Uterus (tissue), 4 donors: ENCODE data around the gene AGMO. TPM values are rescaled to one million over a fixed set of nuclear protein-coding genes. Genes with fewer than 3 reads are reported as not detected.
"Not testable (repeated sequence)": the region's sequence is repeated elsewhere in the genome, so short reads cannot be mapped to it uniquely, and the experiment has no call there.

Experiments used
- DNase-seq, 2 donors: peaks; one replicate each; pipeline ENCODE4 v3.0.0-alpha.2; 2019 to 2020
- H3K27ac ChIP-seq, 2 donors: fragments of 200-600 bp; sonication (generic); 1 replicate in 1 of 2; 2 replicates in 1 of 2; pipeline ENCODE4 v1.5.1; 2016 to 2018
- H3K27me3 ChIP-seq, 2 donors: fragments of 200-600 bp; sonication (generic); one replicate each; pipeline ENCODE4 v1.5.1; 2018 to 2019; ENCODE audit warnings: control low read depth in 1 of 2
- H3K36me3 ChIP-seq, 2 donors: fragments of 200-600 bp; sonication (generic); one replicate each; pipeline ENCODE4 v1.5.1; 2019; ENCODE audit warnings: control low read depth in 1 of 2
- H3K4me1 ChIP-seq, 2 donors: fragments of 200-600 bp; sonication (generic); one replicate each; pipeline ENCODE4 v1.5.1; 2018 to 2019; ENCODE audit warnings: control low read depth in 1 of 2
- H3K4me3 ChIP-seq, 2 donors: fragments of 200-600 bp; sonication (generic); 1 replicate in 1 of 2; 2 replicates in 1 of 2; pipeline ENCODE4 v1.5.1; 2018 to 2019; ENCODE audit warnings: mild to moderate bottlenecking in 1 of 2
- H3K9me3 ChIP-seq, 2 donors: fragments of 200-600 bp; sonication (generic); one replicate each; pipeline ENCODE4 v1.5.1; 2019; ENCODE audit warnings: control low read depth in 1 of 2
- CTCF ChIP-seq, 4 experiments: fragments of 200-600 bp in 2 of 4; fragments of 450-650 bp in 2 of 4; sonication (generic) in 2 of 4; IDR thresholded peaks; one replicate each; pipeline ENCODE4 v1.5.1; 2016 to 2019; ENCODE audit warnings: antibody characterized with exemption in 4 of 4, mild to moderate bottlenecking in 2 of 4, moderate library complexity in 1 of 4
- POLR2A ChIP-seq, 2 donors: fragments of 450-650 bp; IDR thresholded peaks; one replicate each; pipeline ENCODE4 v1.6.1; 2016; ENCODE audit warnings: antibody characterized with exemption in 2 of 2, mild to moderate bottlenecking in 1 of 2, moderate library complexity in 1 of 2
- intact Hi-C: fragments of 100-400 bp; cut with DNase I; formaldehyde crosslinking; loops from one replicate; pipeline ENCODE4 v1.15.1; 2023; ENCODE audit warnings: low total_unique reads
- total RNA-seq, 4 donors: library from RNA; depleted of rRNA in 3 of 4; stranded (reverse); fragments of >200 nt in 3 of 4; gene quantifications; one replicate each; pipeline versions ENCODE4 v1.1.0 to v1.2.4, GENCODE V29; 2014 to 2023
- donor health status: DM: yes; HTN: yes; CAD: no.

The AGMO gene
- total RNA-seq, 4 donors from 2014 or later, result 0.24 to 1.5 TPM; not detected in 2

- no peaks in the 10 kb centered on the region for H3K36me3 ChIP-seq
- no peaks in the 10 kb centered on the region for H3K4me1 ChIP-seq
- no peaks in the 10 kb centered on the region for H3K9me3 ChIP-seq
- intact Hi-C loops, result no loop called here
- no peak overlapping the region for H3K27ac ChIP-seq
- no peaks in the 10 kb centered on the region for H3K27me3 ChIP-seq
- no peak for TF ChIP-seq CTCF (IDR thresholded peaks at IDR 0.05)
- TF ChIP-seq POLR2A (IDR thresholded peaks at IDR 0.05), result no peak
- no peak overlapping the region for H3K4me3 ChIP-seq
- no peak for DNase-seq
Measured at GRCh38 chr7:15557186-15557585, 4.6 kb downstream of the AGMO start.

- no peak for TF ChIP-seq POLR2A (IDR thresholded peaks at IDR 0.05)
- no peak for TF ChIP-seq CTCF (IDR thresholded peaks at IDR 0.05)
- Histone ChIP-seq H3K9me3 (no peaks in the 10 kb centered on the region), H3K36me3 (no peaks in the 10 kb centered on the region), H3K4me3 (no peak overlapping the region), H3K4me1 (no peaks in the 10 kb centered on the region), H3K27me3 (no peaks in the 10 kb centered on the region), H3K27ac (no peak overlapping the region)
- no peak for DNase-seq
- intact Hi-C loops, result no loop called here
Measured at GRCh38 chr7:15556339-15557105, 5.3 kb downstream of the AGMO start.

- Histone ChIP-seq H3K9me3 (no peaks in the 10 kb centered on the region), H3K27me3 (no peaks in the 10 kb centered on the region), H3K27ac (no peak overlapping the region), H3K36me3 (no peaks in the 10 kb centered on the region), H3K4me3 (no peak overlapping the region), H3K4me1 (no peaks in the 10 kb centered on the region)
- DNase-seq, result no peak
- peak in 1 of 4 experiments; percentile 15 for TF ChIP-seq CTCF (IDR thresholded peaks at IDR 0.05)
- TF ChIP-seq POLR2A (IDR thresholded peaks at IDR 0.05), result no peak
- intact Hi-C loops, result no loop called here
Measured at GRCh38 chr7:15555381-15555859, 6.4 kb downstream of the AGMO start.

- DNase-seq, result no peak
- no peaks in the 10 kb centered on the region for H3K27me3 ChIP-seq
- H3K36me3 ChIP-seq, result no peaks in the 10 kb centered on the region
- no peak overlapping the region for H3K4me3 ChIP-seq
- no peak overlapping the region for H3K27ac ChIP-seq
- no peaks in the 10 kb centered on the region for H3K4me1 ChIP-seq
- intact Hi-C loops, result no loop called here
- no peak for TF ChIP-seq POLR2A (IDR thresholded peaks at IDR 0.05)
- no peak for TF ChIP-seq CTCF (IDR thresholded peaks at IDR 0.05)
- H3K9me3 ChIP-seq, result no peaks in the 10 kb centered on the region
Measured at GRCh38 chr7:15554744-15555143, 7.1 kb downstream of the AGMO start.

- H3K27ac ChIP-seq, result no peak overlapping the region
- H3K9me3 ChIP-seq, result no peaks in the 10 kb centered on the region
- no peak for TF ChIP-seq CTCF (IDR thresholded peaks at IDR 0.05)
- TF ChIP-seq POLR2A (IDR thresholded peaks at IDR 0.05), result no peak
- H3K4me1 ChIP-seq, result no peaks in the 10 kb centered on the region
- H3K4me3 ChIP-seq, result no peak overlapping the region
- no peaks in the 10 kb centered on the region for H3K36me3 ChIP-seq
- no peaks in the 10 kb centered on the region for H3K27me3 ChIP-seq
- no peak for DNase-seq
- intact Hi-C loops, result no loop called here
Measured at GRCh38 chr7:15554081-15554480, 7.7 kb downstream of the AGMO start.

- H3K27ac ChIP-seq, H3K4me3 ChIP-seq, DNase-seq, H3K4me1 ChIP-seq, H3K9me3 ChIP-seq, intact Hi-C loops, H3K27me3 ChIP-seq, H3K36me3 ChIP-seq: not testable (repeated sequence)
Measured at GRCh38 chr7:15547320-15547719, 14.5 kb downstream of the AGMO start.
